K562 (cell line): Measurements from ENCODE around the gene NDOR1. TPM values are rescaled to one million over a fixed set of nuclear protein-coding genes. Genes with fewer than 3 reads are reported as not detected.

Experiments used
- ARID1B ChIP-seq: fragments of 450-650 bp; IDR thresholded peaks from 2 replicates; pipeline ENCODE4 v1.6.1; 2016; ENCODE audit warnings: antibody characterized with exemption, mild to moderate bottlenecking, inconsistent platforms
- ARID3B ChIP-seq: fragments of 250-450 bp; sonication (Bioruptor Pico); IDR thresholded peaks from 2 replicates; pipeline ENCODE4 v1.4.0; 2020; ENCODE audit warnings: borderline replicate concordance
- BCL6 ChIP-seq: fragments of 250-450 bp; sonication (Bioruptor Pico); IDR thresholded peaks from 2 replicates; pipeline ENCODE4 v1.4.0; 2020
- BRD9 ChIP-seq: fragments of 450-650 bp; IDR thresholded peaks from 2 replicates; pipeline ENCODE4 v1.6.1; 2018; ENCODE audit warnings: low read depth; ENCODE audit not compliant: partially characterized antibody
- CHD2 ChIP-seq: IDR thresholded peaks from 2 replicates; pipeline ENCODE4 v1.6.1; 2011; ENCODE audit warnings: low read depth, low read length
- E2F6 ChIP-seq, 2 experiments: IDR thresholded peaks; 2 replicates each; pipeline ENCODE4 v1.6.1; 2011; ENCODE audit warnings: borderline replicate concordance in 1 of 2, control low read depth in 1 of 2, low read depth in 1 of 2, low read length in 1 of 2, mild to moderate bottlenecking in 1 of 2, mixed read lengths in 1 of 2, moderate library complexity in 1 of 2; ENCODE audit not compliant: insufficient read depth in 1 of 2, insufficient read length in 1 of 2, poor library complexity in 1 of 2, severe bottlenecking in 1 of 2; ENCODE audit errors: extremely low read depth in 1 of 2
- GABPB2 ChIP-seq: fragments of 250-450 bp; sonication (Bioruptor Pico); conservative IDR thresholded peaks from 2 replicates; pipeline ENCODE4 v1.5.1; 2021; ENCODE audit warnings: mild to moderate bottlenecking
- HNRNPL ChIP-seq: fragments of 200-400 bp; formaldehyde crosslinking; IDR thresholded peaks from 2 replicates; pipeline ENCODE4 v1.6.1; 2017; ENCODE audit warnings: low read depth, mild to moderate bottlenecking, low read length
- MBD2 ChIP-seq: sonication (generic); IDR thresholded peaks from 2 replicates; pipeline ENCODE4 v1.6.1; 2016; ENCODE audit warnings: low read depth, borderline replicate concordance
- NFYB ChIP-seq: IDR thresholded peaks from 2 replicates; pipeline ENCODE4 v1.6.1; 2011; ENCODE audit warnings: mild to moderate bottlenecking, moderate library complexity; ENCODE audit not compliant: insufficient read length; ENCODE audit errors: extremely low read depth
- PHB ChIP-seq: fragments of 250-450 bp; sonication (Bioruptor Pico); IDR thresholded peaks from 2 replicates; pipeline ENCODE4 v1.5.0; 2021
- PRMT5 ChIP-seq: sonication (generic); formaldehyde crosslinking; IDR thresholded peaks from 2 replicates; pipeline ENCODE4 v1.5.0; 2020; ENCODE audit warnings: missing genetic modification reagents
- SAFB2 ChIP-seq: fragments of 200-400 bp; formaldehyde crosslinking; IDR thresholded peaks from 2 replicates; pipeline ENCODE4 v1.6.1; 2018; ENCODE audit warnings: borderline replicate concordance, low read length, low read depth, moderate library complexity; ENCODE audit not compliant: severe bottlenecking
- SIX5 ChIP-seq, 2 experiments: IDR thresholded peaks; 2 replicates each; pipeline ENCODE4 v1.6.1; 2011; ENCODE audit warnings: low read length in 2 of 2, borderline replicate concordance in 1 of 2, low read depth in 1 of 2, mild to moderate bottlenecking in 1 of 2, moderate library complexity in 1 of 2; ENCODE audit not compliant: insufficient read depth in 1 of 2
- SMAD4 ChIP-seq: fragments of 250-450 bp; sonication (Bioruptor Pico); conservative IDR thresholded peaks from 2 replicates; pipeline ENCODE4 v1.8.0; 2021; ENCODE audit warnings: inconsistent platforms, mild to moderate bottlenecking, moderate library complexity
- ZBTB9 ChIP-seq: fragments of 450-650 bp; formaldehyde crosslinking; IDR thresholded peaks from 2 replicates; pipeline ENCODE4 v1.4.0; 2020; ENCODE audit warnings: mild to moderate bottlenecking, moderate library complexity
- ZNF133 ChIP-seq: fragments of 250-450 bp; sonication (Bioruptor Pico); IDR thresholded peaks from 2 replicates; pipeline ENCODE4 v1.4.0; 2020; ENCODE audit warnings: mild to moderate bottlenecking
- ZNF134 ChIP-seq: fragments of 250-450 bp; sonication (Bioruptor Pico); conservative IDR thresholded peaks from 2 replicates; pipeline ENCODE4 v1.4.0; 2020
- ZNF583 ChIP-seq: fragments of 250-450 bp; sonication (Bioruptor Pico); IDR thresholded peaks from 2 replicates; pipeline ENCODE4 v1.4.0; 2020
- ZNF695 ChIP-seq: fragments of 450-650 bp; formaldehyde crosslinking; IDR thresholded peaks from 2 replicates; pipeline ENCODE4 v1.4.0; 2020; ENCODE audit warnings: mild to moderate bottlenecking, moderate library complexity
- ZZZ3 ChIP-seq: fragments of 450-650 bp; IDR thresholded peaks from 2 replicates; pipeline ENCODE4 v1.6.1; 2016; ENCODE audit warnings: antibody characterized with exemption, mild to moderate bottlenecking, moderate library complexity
- polyA plus RNA-seq, 8 experiments: library from polyadenylated mRNA; depleted of rRNA in 4 of 8; stranded (reverse) in 5 of 8; unstranded in 3 of 8; fragments of >200 nt; fragmentation: Nextera tagmentation in 2 of 8; fragmentation: Illumina TruSeq in 1 of 8; extraction: Ambion mirVana in 2 of 8; extraction: Trizol in 1 of 8; gene quantifications; 2 replicates each; pipeline versions ENCODE4 v1.2.1 to v1.2.3, GENCODE V29; 2011 to 2014; ENCODE audit warnings: inconsistent platforms in 1 of 8, missing spikeins in 1 of 8
- total RNA-seq, 7 experiments: library from RNA; depleted of rRNA in 6 of 7; stranded (reverse); fragments of >200 nt in 6 of 7; fragmentation: Illumina TruSeq in 2 of 7; extraction: Trizol in 2 of 7; gene quantifications; 2 replicates each; pipeline versions ENCODE4 v1.2.1 to v1.2.3, GENCODE V29; 2011 to 2021; ENCODE audit warnings: low replicate concordance in 1 of 7

Gene NDOR1
- total and polyA plus RNA-seq, 9 of the 15 experiments (the other 6 are each of a cell fraction or from before 2014, with no cell fraction given) = 0.06 to 36.9 (median 6.9) TPM

- peak; percentile 92; the same call in 1 of the 2 replicates for TF ChIP-seq ARID3B
- TF ChIP-seq ZNF134 = no peak; the same call in 1 of the 2 replicates
- no peak; the same call in 1 of the 2 replicates for TF ChIP-seq ARID1B
- TF ChIP-seq SMAD4 (CRISPR knock-in tag) = peak; percentile 92
- TF ChIP-seq SAFB2 = no peak
- TF ChIP-seq MBD2 = peak; percentile 26; the same call in 1 of the 2 replicates
- TF ChIP-seq ZZZ3 = no peak
- peak; percentile 89 for TF ChIP-seq E2F6 (IDR thresholded peaks at IDR 0.05; ENCODE audit: borderline replicate concordance in 1 of 2, extremely low read depth in 1 of 2, insufficient read depth in 1 of 2, insufficient read length in 1 of 2, low read depth in 1 of 2, low read length in 1 of 2, poor library complexity in 1 of 2, severe bottlenecking in 1 of 2)
- no peak; the same call in 1 of the 2 replicates for TF ChIP-seq PHB (CRISPR knock-in tag)
- TF ChIP-seq SIX5 (IDR thresholded peaks at IDR 0.05; ENCODE audit: borderline replicate concordance in 1 of 2, insufficient read depth in 1 of 2, low read depth in 1 of 2, low read length in 2 of 2) = no peak
- TF ChIP-seq BRD9 = no peak
- peak; percentile 93 for TF ChIP-seq ZBTB9 (CRISPR knock-in tag)
- TF ChIP-seq ZNF695 (CRISPR knock-in tag) = no peak
- peak; percentile 77; the same call in 1 of the 2 replicates for TF ChIP-seq HNRNPL
- no peak for TF ChIP-seq PRMT5 (CRISPR knock-in tag)
- TF ChIP-seq ZNF583 (CRISPR knock-in tag) = 0 out of 2 replicates have a peak, but pooled peaks have one; percentile 68
- TF ChIP-seq NFYB = no peak
- TF ChIP-seq GABPB2 (CRISPR knock-in tag) = no peak
- TF ChIP-seq ZNF133 (CRISPR knock-in tag) = no peak
- no peak for TF ChIP-seq CHD2
- TF ChIP-seq BCL6 = no peak
Observed at GRCh38 chr9:137240318-137240840, 34.9 kb downstream of the NDOR1 start (continued).
